ENCODE data around the gene EFNA4.

Gene EFNA4

DNA sequence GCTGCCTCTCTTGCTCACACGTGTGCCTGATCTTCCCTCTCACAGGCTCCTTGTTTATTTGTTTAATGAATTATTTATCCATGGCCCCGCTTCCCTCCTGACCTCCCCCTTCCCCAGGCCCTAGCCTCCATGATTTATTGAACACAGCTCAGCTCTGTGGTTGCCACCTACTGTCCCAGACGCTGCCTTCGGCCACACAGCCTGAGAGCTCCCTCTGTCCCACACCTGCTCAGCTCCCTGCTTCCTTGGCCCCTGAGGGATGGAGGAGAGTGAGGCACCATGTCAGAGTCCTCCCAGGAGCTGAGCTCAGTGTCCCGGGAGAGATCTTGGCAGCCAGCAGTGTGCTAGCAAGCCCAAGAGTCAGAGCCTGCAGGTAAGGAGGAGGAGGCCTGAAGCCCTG, 12.0 kb downstream of the EFNA4 start:
- DNase-seq: no peak

DNA sequence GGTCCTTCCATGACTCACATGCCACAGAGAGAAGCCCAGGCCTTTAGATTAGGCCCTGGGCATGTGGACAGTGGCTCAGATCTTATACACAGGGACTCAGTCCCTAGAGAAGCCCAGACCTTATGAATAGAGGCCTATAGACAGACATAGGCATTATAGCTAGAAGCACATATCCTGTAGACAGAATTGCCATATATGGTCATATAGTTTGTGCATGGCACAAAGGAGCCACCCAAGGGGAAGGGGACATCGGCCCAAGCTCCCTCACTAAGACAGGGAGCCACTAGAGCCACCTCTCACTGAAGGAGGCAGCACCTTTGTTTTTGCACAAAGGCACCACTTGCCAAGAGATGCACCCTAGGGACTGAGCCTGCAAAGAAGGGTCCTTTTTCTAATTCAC, 12.8 kb downstream of the EFNA4 start:
- DNase-seq: no peak

DNA sequence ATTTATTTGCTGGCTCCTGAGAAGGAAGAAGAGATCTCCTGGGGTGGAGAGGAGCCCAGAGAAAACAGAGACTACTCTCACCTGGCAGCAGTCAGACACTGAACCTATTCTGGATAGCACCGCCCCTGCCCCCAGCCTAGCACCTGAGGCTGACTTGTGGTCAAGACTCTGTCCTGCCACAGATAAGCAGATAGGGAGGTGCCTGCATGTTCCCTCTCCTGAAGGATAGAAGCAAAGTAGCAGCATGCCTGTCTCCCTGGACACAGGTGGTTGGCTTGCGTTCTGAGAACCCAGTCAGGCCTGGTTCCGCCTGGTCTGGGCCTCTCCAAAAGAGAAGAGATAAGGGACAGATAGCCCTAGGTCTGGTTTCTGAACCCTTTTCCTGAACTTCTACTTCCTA, 13.8 kb downstream of the EFNA4 start:
- DNase-seq: no peak

DNA sequence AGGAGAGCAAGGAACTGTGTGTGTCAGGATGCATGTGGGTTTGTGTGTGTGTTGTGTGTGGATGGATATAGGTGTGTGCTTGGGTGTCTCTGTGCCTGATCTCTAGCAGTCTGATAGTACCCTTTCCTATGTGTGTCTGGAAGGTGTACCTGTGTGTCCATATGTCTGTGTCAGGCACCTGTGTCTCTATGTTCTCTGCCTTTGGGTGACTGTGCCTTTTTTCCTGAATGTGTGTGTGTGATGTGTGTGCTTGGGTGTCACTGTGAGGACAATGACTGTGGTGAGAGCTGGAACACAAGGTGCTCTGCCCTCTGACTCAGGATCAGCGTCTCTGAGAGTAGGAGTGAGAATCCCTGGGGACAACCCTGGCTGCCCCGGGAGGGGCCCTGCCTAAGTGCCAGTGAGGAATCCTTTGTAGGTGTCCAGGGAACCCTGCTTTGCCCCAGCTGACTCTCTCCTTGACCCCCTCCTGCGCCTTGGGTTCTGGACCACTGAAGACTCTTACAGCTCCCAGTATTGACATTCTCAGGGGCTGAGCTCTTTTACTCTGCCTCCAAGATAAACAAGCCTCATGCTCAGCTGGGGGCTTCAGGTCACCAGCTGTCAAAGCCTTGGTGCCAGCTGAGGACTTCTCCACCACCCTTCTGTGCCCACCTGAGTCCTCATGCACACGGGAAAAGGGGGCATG, 14.4 kb downstream of the EFNA4 start:
- peak; percentile 14 for DNase-seq

DNA sequence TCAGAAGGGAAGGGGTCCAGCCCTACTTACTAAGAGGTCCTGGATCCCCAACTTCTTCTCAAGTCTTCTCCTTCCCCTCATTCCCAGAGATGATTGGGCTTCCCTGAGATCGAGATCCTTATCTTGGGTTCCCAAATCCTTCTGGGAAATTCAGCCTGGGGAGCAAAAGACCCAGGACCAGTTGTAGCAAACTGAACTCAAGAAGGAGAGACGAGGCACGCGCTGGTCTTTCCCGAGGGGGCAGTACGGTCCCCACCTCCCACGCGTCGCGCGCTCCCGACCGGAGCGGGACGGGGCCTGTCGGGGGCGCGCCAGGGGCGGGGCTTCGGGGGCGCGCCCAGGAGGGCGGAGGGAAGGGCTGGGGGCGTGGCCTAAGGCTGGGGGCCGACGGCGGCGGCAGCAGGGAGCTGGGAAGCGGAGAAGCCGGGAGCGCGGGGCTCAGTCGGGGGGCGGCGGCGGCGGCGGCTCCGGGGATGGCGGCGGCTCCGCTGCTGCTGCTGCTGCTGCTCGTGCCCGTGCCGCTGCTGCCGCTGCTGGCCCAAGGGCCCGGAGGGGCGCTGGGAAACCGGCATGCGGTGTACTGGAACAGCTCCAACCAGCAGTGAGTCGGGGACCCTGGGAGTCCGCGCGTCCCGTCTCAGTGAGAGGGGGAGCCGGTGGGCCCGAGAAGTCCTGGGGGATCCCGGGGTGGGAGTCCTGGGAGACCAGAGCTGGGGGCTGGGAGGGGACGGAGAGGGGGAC, 15.1 kb downstream of the EFNA4 start, which contains the start of gene EFNA3:
TSS of gene EFNA3 (plus strand) at position 369 of the 741 bp plus-strand sequence. CDS start at position 474, 105 bp downstream.
- DNase-seq: peak; percentile 85

DNA sequence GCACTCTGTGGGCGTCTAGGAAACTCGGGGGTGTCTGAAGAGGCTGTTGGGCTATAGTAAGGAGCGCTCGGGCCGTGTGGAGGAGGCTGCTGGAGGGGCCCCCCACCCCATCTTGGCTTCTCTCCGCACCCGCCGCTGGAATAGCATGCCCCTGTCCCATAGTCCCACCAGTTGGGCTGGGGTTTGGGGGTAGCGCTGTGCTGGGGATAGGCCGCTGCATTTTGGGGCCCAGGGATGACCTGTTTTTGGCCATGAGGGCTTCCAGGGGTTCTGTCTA, 15.6 kb downstream of the EFNA4 start:
- no peak for DNase-seq

DNA sequence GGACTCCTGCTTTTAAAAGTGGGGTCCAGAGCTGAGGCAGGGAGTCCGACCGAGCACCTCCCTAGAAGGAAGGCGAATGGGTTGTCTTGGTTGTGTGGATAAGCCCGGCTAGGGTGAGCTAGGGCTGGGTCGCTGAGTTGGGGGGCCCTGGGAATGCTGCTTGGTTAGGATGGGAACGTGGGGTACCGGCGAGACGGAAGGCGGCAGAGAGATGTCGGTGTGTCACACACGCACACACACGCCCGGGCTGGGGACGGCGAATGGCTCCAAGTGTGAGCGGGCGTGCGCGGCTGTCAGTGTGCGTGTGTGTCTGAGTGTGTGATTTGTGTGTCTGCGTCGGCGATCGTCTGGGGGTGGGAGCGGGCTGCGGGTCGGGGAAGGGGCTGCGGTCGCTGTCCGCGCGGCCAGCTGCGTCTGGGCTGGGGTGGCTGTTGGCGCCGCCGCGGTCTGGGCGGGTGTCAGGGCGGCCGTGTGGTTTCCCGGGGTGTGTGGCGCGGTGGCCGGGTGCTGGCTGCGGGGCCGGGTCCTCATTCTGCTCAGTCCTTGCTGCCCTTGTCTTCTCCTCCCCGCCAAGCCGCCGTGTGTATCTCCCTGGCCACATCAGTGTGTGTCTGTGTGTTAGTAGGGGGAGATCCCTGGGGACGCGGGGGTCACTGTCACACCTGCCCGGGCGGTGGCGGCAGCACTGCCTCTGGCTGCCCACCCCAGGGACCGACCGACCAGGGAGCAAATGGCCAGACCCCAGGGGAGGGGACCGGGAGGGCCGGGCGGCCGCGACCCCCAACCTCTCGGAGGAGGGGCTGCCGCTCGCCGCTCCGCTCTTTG, 16.2 kb downstream of the EFNA4 start:
- DNase-seq: no peak

DNA sequence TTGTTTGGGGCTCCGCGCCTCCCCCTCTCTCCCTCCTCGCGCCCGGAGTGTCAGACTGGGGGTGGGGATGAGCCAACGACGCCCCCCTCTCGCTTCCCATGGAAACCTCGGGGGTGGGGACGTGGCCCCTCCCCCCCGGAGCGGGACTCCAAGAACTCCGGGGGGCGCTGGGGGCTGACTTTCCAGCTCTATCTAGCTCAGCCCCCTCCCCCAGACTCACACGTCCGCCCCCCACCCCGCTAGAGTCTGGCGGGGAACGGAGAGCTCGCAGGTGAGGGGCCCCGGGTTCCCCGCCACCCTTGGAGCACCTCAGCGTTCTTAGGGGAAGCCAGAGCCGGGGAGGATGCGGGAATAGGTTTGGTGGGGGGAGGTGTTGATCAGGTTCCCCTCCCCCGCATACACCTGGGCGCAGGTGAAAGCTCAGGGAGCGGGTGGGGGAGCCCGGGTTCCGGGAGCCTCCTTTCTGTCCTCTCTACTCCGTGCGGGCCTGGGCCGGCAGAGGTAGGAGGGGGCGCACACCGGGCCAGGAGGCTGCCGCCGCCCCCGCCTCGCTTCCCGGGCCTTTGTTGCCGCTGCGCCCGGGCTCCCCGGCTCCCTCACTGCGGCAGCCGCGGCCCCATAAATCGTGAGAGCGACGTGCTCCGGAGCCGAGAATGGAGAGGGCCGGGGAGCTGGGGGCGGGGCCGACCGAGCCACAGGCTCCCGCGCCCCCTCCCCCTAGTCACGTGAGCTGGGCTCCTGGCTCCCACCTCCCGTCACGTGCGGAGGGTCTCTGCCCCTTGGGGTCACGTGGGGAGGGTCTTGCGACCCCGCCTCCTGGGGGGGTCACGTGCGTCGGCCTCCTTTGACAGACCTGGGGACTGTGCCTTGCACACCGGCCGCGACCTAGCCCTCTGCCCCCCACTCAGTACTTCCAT, 17.0 kb downstream of the EFNA4 start:
- peak; percentile 51 for DNase-seq

DNA sequence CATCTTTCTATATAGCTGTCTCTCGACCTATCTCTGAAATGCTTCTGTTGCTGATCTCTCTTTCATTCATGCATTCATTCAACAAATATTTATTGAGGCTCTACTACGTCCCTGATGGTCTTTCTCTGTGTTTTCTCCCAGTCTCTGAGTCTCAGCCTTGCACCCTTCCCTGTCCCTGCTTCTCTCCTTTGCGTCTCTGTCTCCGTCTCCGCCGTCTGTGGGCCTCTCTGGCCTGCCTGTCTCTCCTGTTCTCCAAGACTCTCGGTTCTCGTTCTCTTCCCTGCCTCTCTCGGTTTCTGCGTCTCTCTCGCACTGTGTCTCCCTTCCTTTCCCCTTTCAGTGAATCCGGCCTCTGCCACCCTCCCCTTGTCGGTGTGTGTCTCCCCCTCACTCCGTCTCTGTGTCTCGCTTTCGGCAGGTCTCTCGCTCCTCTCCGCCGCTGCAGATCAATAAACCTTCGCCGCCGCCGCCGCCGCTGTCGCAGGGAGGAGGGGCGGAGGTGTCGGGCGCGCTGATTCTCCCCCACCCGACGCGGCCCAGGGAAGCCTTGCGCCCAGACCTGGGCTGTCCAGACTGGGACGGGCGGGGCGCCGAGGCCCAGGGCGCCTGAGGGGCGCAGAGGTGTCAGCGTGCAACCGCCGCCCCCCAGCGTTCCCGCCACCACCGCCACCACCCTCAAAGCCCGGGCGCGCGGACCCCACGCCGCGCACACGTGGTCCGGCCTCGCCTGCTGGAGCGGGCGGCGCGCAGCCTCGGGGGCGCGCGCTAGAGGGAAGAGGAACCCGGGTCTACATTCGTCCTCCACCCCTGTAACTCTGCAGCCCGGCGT, 18.1 kb downstream of the EFNA4 start:
- no peak for DNase-seq

DNA sequence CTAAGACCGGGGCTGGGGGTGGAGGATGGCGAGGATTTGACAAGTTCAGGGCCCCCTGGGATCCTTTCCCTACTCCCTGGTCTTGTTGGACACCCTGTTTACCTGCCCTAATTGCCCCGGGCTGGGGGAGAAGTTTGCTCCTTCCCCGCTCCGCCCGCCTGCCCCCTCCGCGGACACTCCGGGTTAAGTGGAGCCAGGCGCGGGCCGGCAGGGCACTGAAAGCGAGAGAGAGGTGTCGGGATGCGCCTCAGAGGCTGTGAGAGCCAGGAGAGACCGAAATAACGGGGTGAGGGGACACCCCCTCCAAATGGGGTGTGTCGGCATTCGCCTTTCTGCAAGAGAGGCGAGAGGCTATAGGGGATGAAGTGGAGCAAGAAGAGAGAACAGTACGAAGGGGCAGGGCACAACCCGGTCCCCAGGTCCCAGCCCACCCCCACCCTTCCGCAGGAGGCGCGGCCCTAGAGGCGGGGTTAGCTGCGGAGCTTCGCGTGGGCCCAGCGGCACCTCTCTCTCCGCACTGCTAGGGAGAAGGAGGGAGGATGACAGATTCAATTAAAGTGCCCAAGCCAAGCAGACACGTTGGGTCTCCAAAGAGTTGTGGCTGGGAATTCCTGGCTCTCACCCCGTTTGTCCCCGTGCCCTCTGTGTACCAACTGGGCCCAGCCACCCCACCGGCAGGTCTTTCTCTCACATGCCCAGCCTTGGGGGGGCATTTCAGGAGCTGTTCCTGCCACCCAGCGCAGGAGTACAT, 18.9 kb downstream of the EFNA4 start:
- DNase-seq: no peak

DNA sequence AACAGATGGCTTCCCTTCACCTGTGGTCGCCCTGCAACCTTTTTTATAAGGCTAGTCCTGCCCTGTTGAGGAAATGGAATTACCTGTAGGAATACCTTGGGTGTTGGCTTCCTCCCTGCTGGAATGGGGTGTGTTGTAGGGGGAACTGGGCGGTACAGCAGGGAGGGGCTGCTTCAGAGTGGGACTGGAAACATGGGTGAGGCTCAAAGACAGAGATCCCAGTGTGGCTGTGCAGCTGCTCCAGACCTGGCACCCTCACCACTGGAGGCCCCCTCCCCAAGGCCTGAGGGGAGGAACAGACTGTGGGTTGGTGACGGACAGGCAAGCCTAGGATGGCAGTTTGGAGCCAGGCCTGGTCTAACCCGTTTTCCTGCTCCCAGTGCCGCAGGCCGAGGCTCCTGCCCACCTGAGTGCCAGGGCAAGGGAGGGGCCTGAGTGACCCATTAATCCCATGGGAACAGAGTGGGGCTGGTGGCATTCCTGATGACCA, 19.6 kb downstream of the EFNA4 start:
- DNase-seq: no peak

DNA sequence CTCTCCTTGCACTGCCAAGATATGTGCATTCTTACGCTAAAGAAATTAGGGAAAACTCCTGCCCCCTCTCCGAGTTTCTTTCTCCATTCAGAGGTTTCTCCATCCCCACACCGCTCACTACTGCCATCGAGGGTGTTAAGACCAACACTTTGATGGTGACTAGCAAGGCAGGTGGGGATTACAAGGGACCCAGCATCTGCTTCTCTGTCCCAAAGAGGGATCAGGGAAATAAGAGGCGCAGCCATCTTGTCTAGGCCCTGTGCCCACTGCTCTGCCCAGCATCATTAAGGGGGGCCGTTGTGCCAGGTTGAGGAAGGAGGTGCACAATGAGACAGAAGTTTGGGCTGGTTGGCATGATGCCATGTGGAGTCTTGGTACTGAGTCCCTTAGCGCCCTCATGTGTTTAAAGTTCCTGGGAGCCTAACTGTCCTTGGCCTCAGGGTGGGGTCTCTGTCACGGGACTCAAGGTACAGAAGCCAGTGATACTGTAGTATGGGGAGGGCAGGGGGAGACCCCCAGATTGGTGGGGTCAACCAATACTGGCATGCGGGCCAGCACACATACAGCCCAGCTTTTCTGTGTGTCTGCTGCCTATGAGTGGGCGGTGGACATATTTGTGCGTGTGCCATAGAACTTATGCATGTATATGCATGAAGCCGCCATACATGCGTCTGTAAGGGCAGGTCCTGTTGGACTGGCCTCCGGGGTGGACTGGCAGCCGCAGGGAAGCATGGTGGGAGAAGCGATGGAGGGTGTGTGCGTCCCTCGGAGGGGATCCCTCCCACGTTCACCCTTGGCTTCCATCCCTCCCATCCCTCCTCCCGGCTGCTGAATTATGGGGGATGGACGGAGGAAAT, 20.6 kb downstream of the EFNA4 start:
- peak; percentile 57 for DNase-seq

DNA sequence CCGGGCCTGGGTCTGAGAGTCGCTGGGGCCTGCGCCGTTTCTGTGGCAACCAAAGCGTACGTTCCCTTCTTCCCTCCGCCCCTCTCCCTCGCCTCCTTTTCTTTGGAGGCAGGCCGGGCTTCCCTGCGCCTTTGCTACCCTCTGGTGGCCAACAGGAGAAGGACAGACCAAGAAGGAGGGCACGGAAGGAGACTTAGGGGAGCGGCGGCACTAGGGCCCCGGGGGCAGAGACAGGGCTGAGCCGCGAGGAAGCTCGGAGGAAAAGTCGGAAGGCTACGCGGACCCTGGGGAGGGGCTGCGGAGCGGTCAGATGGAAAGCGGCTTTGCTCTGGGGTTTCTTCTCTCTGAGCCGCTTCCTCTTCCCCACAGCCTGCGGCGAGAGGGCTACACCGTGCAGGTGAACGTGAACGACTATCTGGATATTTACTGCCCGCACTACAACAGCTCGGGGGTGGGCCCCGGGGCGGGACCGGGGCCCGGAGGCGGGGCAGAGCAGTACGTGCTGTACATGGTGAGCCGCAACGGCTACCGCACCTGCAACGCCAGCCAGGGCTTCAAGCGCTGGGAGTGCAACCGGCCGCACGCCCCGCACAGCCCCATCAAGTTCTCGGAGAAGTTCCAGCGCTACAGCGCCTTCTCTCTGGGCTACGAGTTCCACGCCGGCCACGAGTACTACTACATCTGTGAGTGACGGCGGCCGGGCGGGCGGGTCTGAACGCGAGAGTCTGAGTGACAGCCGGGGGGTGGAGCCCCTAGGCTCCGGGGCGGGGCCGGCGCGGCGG, 21.4 kb downstream of the EFNA4 start:
- DNase-seq: peak; percentile 96

DNA sequence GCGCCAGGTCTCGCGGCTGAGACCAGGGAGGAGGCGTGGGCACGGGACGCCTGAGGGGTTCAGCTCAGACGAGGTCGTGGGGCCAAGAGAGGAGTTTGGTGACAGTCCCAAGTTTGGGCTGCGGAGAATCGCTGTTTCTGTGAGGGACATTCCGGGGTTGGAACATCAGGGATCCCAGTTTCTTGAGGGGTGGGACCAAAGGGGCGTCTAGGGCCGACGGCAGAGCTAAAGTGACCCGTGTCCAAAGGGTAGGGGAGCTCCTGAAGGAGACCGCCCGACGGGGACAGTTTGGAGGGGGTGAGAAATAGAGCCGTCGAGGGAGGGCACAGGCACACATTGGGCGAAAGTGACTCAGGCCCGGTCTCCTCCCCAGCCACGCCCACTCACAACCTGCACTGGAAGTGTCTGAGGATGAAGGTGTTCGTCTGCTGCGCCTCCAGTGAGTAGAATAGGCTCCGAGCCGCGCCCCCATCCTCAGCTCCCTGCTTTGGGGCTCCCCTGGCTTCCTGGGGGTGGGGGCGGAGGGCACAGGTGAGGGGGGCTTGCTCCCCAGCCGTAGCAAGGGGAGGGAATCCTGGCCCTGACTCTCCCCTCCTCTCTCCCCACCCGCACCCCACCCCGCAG, 22.1 kb downstream of the EFNA4 start:
- DNase-seq: peak; percentile 69

DNA sequence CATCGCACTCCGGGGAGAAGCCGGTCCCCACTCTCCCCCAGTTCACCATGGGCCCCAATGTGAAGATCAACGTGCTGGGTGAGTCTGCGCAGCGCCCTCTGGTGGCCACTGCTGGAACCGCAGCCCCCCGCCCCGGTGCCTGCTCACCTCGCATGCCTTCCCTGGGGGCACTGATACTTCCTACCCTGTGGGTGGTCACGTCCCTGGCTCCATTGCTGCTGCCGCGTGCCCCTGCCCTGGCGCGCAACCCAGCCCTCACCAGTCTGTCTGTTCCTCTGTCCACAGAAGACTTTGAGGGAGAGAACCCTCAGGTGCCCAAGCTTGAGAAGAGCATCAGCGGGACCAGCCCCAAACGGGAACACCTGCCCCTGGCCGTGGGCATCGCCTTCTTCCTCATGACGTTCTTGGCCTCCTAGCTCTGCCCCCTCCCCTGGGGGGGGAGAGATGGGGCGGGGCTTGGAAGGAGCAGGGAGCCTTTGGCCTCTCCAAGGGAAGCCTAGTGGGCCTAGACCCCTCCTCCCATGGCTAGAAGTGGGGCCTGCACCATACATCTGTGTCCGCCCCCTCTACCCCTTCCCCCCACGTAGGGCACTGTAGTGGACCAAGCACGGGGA, 22.7 kb downstream of the EFNA4 start:
- DNase-seq: peak; percentile 82

DNA sequence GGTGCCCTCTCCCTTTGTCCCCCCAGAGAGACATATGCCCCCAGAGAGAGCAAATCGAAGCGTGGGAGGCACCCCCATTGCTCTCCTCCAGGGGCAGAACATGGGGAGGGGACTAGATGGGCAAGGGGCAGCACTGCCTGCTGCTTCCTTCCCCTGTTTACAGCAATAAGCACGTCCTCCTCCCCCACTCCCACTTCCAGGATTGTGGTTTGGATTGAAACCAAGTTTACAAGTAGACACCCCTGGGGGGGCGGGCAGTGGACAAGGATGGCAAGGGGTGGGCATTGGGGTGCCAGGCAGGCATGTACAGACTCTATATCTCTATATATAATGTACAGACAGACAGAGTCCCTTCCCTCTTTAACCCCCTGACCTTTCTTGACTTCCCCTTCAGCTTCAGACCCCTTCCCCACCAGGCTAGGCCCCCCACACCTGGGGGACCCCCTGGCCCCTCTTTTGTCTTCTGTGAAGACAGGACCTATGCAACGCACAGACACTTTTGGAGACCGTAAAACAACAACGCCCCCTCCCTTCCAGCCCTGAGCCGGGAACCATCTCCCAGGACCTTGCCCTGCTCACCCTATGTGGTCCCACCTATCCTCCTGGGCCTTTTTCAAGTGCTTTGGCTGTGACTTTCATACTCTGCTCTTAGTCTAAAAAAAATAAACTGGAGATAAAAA, 23.5 kb downstream of the EFNA4 start:
- no peak for DNase-seq

Measured in femur (tissue), 1 donor.